WTC11 (cell line): ENCODE data around the gene GSDME. TPM values are rescaled to one million over a fixed set of nuclear protein-coding genes. Genes with fewer than 3 reads are reported as not detected.

ENCODE experiments used
- ATAC-seq: fragments of 200-7000 bp; cut with Tn5 transposase; 2 replicates; pipeline ENCODE4 v1.10.0; 2021; ENCODE audit warnings: mild to moderate bottlenecking, moderate library complexity
- CTCF ChIA-PET: fragments of 300-600 bp; sonication (Branson Sonifier 250); formaldehyde crosslinking; loops from one replicate; lab custom pipeline; 2021; ENCODE audit warnings: antibody characterized with exemption; lab: Charles Lee
- POLR2A ChIA-PET: fragments of 350-600 bp; sonication (Branson Sonifier 250); formaldehyde crosslinking; loops from one replicate; lab custom pipeline; 2021; ENCODE audit warnings: antibody characterized with exemption; lab: Charles Lee
- DNase-seq: peaks from one replicate; pipeline ENCODE4 v3.0.0; 2021; ENCODE audit warnings: low spot score
- H3K27ac Mint-ChIP-seq: 2 replicates; pipeline ENCODE4 v1.8.0; 2021; ENCODE audit warnings: mixed read lengths
- H3K27me3 Mint-ChIP-seq: 2 replicates; pipeline ENCODE4 v1.8.0; 2021; ENCODE audit warnings: low read depth, mild to moderate bottlenecking, moderate library complexity, mixed read lengths
- H3K36me3 Mint-ChIP-seq: 2 replicates; pipeline ENCODE4 v1.8.0; 2021; ENCODE audit warnings: mixed read lengths
- H3K4me1 Mint-ChIP-seq: 2 replicates; pipeline ENCODE4 v1.8.0; 2022; ENCODE audit warnings: mixed read lengths
- H3K4me3 Mint-ChIP-seq: 2 replicates; pipeline ENCODE4 v1.8.0; 2021; ENCODE audit warnings: mild to moderate bottlenecking, moderate library complexity, mixed read lengths
- H3K9me3 Mint-ChIP-seq: 2 replicates; pipeline ENCODE4 v1.8.0; 2021; ENCODE audit warnings: mixed read lengths
- CTCF ChIP-seq: fragments of 200-600 bp; IDR thresholded peaks from 2 replicates; pipeline ENCODE4 v1.8.0; 2022; ENCODE audit warnings: antibody characterized with exemption
- EMX1 ChIP-seq: fragments of 250-450 bp; sonication (Bioruptor Pico); IDR thresholded peaks from 2 replicates; pipeline ENCODE4 v1.8.0; 2021; ENCODE audit warnings: mild to moderate bottlenecking
- ERG ChIP-seq: fragments of 250-450 bp; sonication (Bioruptor Pico); IDR thresholded peaks from 2 replicates; pipeline ENCODE4 v1.8.0; 2021; ENCODE audit warnings: mild to moderate bottlenecking
- ETV6 ChIP-seq: sonication (generic); formaldehyde crosslinking; IDR thresholded peaks from 2 replicates; pipeline ENCODE4 v1.8.1; 2022; ENCODE audit warnings: mild to moderate bottlenecking, missing genetic modification reagents
- HMGA2 ChIP-seq: fragments of 250-450 bp; sonication (Bioruptor Pico); IDR thresholded peaks from 2 replicates; pipeline ENCODE4 v1.4.0; 2021; ENCODE audit warnings: mild to moderate bottlenecking, moderate library complexity
- JAZF1 ChIP-seq: fragments of 250-450 bp; sonication (Bioruptor Pico); IDR thresholded peaks from 2 replicates; pipeline ENCODE4 v1.9.0; 2021; ENCODE audit warnings: moderate library complexity, mild to moderate bottlenecking, inconsistent platforms
- MAX ChIP-seq: sonication (generic); formaldehyde crosslinking; IDR thresholded peaks from 2 replicates; pipeline ENCODE4 v1.8.0; 2022; ENCODE audit warnings: mild to moderate bottlenecking, missing genetic modification reagents
- NFE2L1 ChIP-seq: sonication (generic); formaldehyde crosslinking; IDR thresholded peaks from 2 replicates; pipeline ENCODE4 v1.8.1; 2023; ENCODE audit warnings: missing genetic modification reagents
- NFYB ChIP-seq: sonication (generic); formaldehyde crosslinking; conservative IDR thresholded peaks from 2 replicates; pipeline ENCODE4 v1.8.0; 2022; ENCODE audit warnings: low read depth, missing genetic modification reagents
- PREB ChIP-seq: sonication (generic); formaldehyde crosslinking; IDR thresholded peaks from 2 replicates; pipeline ENCODE4 v1.8.1; 2022; ENCODE audit warnings: mild to moderate bottlenecking, missing genetic modification reagents, moderate library complexity, borderline replicate concordance
- SMAD4 ChIP-seq: sonication (generic); formaldehyde crosslinking; IDR thresholded peaks from 2 replicates; pipeline ENCODE4 v1.8.0; 2022; ENCODE audit warnings: mild to moderate bottlenecking, missing genetic modification reagents
- STAT6 ChIP-seq: sonication (generic); formaldehyde crosslinking; conservative IDR thresholded peaks from 2 replicates; pipeline ENCODE4 v1.8.1; 2023; ENCODE audit warnings: mild to moderate bottlenecking, low read depth, missing genetic modification reagents, moderate library complexity
- USF1 ChIP-seq: sonication (generic); formaldehyde crosslinking; IDR thresholded peaks from 2 replicates; pipeline ENCODE4 v1.8.0; 2022; ENCODE audit warnings: mild to moderate bottlenecking, missing genetic modification reagents
- ZNF219 ChIP-seq: sonication (generic); formaldehyde crosslinking; IDR thresholded peaks from 2 replicates; pipeline ENCODE4 v1.8.0; 2023; ENCODE audit warnings: missing genetic modification reagents, mild to moderate bottlenecking, borderline replicate concordance
- ZNF425 ChIP-seq: fragments of 250-450 bp; sonication (Bioruptor Pico); conservative IDR thresholded peaks from 2 replicates; pipeline ENCODE4 v1.9.0; 2021; ENCODE audit warnings: mild to moderate bottlenecking
- total RNA-seq: library from RNA; stranded (reverse); gene quantifications from 3 replicates; pipeline ENCODE4 v1.2.3, GENCODE V29; 2021

Gene GSDME
- total RNA-seq, 1 experiment from 2014 or later: 4.8 TPM

GRCh38 chr7:24748521-24748920 is 8.7 kb downstream of the GSDME start (continued):
- no peak for TF ChIP-seq STAT6 (CRISPR knock-in tag)
- TF ChIP-seq, all 79 proteins: peak for 0

GRCh38 chr7:24745355-24745754 is 11.9 kb downstream of the GSDME start:
- H3K27ac Mint-ChIP-seq: no peak overlapping the region
- no peaks in the 10 kb centered on the region for H3K9me3 Mint-ChIP-seq
- CTCF ChIA-PET: interaction anchor here (1.4 kb wide), 1 partner anchor 67 kb away, joined by 3 read pairs; no protein-coding TSS in a partner anchor
- DNase-seq (no peak), ATAC-seq (no peak)
- POLR2A ChIA-PET: no interaction called here
- H3K4me3 Mint-ChIP-seq: no peak overlapping the region
- TF ChIP-seq USF1: no peak
- TF ChIP-seq PREB (CRISPR knock-in tag): no peak
- no peak for TF ChIP-seq ETV6
- no peak for TF ChIP-seq SMAD4
- no peak for TF ChIP-seq HMGA2
- TF ChIP-seq NFE2L1 (CRISPR knock-in tag): no peak
- TF ChIP-seq MAX (CRISPR knock-in tag): no peak
- no peak for TF ChIP-seq ZNF425 (CRISPR knock-in tag)
- TF ChIP-seq ZNF219: no peak
- no peaks in the 10 kb centered on the region for H3K36me3 Mint-ChIP-seq
- H3K27me3 Mint-ChIP-seq: no peaks in the 10 kb centered on the region
- H3K4me1 Mint-ChIP-seq: peaks cover 3% of the 10 kb centered on the region; the same call in 1 of the 2 replicates

GRCh38 chr7:24743471-24743870 is 13.8 kb downstream of the GSDME start:
- POLR2A ChIA-PET: no interaction called here
- CTCF ChIA-PET: interaction anchor here (1.4 kb wide), 1 partner anchor 69 kb away, joined by 6 read pairs; no protein-coding TSS in a partner anchor
- ATAC-seq (no peak), DNase-seq (no peak)
- TF ChIP-seq JAZF1 (CRISPR knock-in tag): no peak
- TF ChIP-seq EMX1 (CRISPR knock-in tag): no peak
- no peak for TF ChIP-seq CTCF
- TF ChIP-seq NFYB (CRISPR knock-in tag): no peak
- no peak for TF ChIP-seq HMGA2
- no peak for TF ChIP-seq ERG (CRISPR knock-in tag)
- Mint-ChIP-seq H3K4me3 (no peak overlapping the region), H3K4me1 (peaks cover 3% of the 10 kb centered on the region; the same call in 1 of the 2 replicates), H3K27me3 (no peaks in the 10 kb centered on the region), H3K27ac (no peak overlapping the region), H3K36me3 (peaks cover 6% of the 10 kb centered on the region), H3K9me3 (peaks cover 11% of the 10 kb centered on the region)
